ENCODE data around the gene KCNMA1. TPM values are rescaled to one million over a fixed set of nuclear protein-coding genes. Genes with fewer than 3 reads are reported as not detected.
A peak's percentile ranks its signal among the peaks of the same experiment; 100 is the strongest.

KCNMA1 gene
- total RNA-seq, 1 experiment from 2014 or later, result 143 TPM

DNA sequence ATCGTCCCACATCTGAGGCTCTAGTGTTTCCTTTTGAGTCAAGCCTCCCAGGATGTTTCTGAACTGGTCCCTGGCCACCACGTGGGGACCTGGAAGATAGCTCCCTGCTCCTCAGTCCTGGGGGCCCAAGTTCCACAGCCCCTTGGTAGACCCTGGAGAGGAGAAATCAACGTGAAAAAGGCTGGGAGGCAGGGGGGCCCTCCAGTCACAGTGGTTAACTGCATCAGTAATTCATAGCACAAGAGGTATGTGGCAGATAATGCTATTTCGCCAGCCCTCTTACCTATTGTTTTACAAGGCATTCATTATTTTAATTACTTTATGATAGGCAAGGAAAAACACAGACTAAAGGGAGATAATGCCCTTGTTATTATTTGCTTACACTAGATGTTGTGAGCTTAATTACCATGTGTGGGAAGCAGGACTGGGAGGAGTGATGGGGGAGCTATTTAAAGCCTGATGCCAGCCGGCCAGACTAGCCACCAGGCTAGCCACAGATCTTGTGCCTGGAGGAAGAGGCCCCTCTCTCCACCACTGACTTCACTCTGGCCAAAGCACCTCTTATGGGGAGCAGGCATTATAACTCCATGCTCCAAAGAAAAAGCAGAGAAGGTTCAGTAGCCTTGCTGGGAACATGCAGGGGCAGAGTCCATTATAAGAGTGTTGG, 230.7 kb downstream of the KCNMA1 start:
- H3K79me2 ChIP-seq (ENCODE audit: low read length), result no peaks in the 10 kb centered on the region
- TF ChIP-seq EZH2 (IDR thresholded peaks at IDR 0.05; ENCODE audit: low read length, unreplicated experiment), result no peak
- no peak for TF ChIP-seq CTCF (conservative IDR thresholded peaks at IDR 0.05; ENCODE audit: low read depth, low read length)
- no peak for TF ChIP-seq EZH2phosphoT487 (IDR thresholded peaks at IDR 0.05; ENCODE audit: borderline replicate concordance, low read length)
- H3F3A ChIP-seq (ENCODE audit: low read length, unreplicated experiment), result no peaks in the 10 kb centered on the region
- intact Hi-C loops (cut with micrococcal nuclease), result no loop called here
- ATAC-seq, result no peak
- peaks cover 20% of the 10 kb centered on the region for H3K36me3 ChIP-seq (ENCODE audit: low read depth, low read length)
- no peaks in the 10 kb centered on the region for H3K9me2 ChIP-seq (replicated peaks; ENCODE audit: low read length)
- no peak overlapping the region for H3K4me2 ChIP-seq (ENCODE audit: low read length)
- no peak overlapping the region for H2AFZ ChIP-seq (ENCODE audit: low read length)
- no peaks in the 10 kb centered on the region for H4K20me1 ChIP-seq (ENCODE audit: low read length)
- ChIA-PET POLR2A (ENCODE audit: unreplicated experiment) (interaction anchor here (0.7 kb wide), 1 partner anchor 53 kb away, joined by 7 read pairs; no protein-coding TSS in a partner anchor), CTCF (interaction anchor here (1.2 kb wide), 1 partner anchor 15 kb away, joined by 4 read pairs; no protein-coding TSS in a partner anchor)
- H3K9me3 ChIP-seq (ENCODE audit: low read length), result no peaks in the 10 kb centered on the region
- no peak overlapping the region for H3K4me3 ChIP-seq (ENCODE audit: low read length)
- no peak for DNase-seq
- no peak overlapping the region for H3K27ac ChIP-seq (ENCODE audit: low read length)
- no peaks in the 10 kb centered on the region for H3K27me3 ChIP-seq (ENCODE audit: low read length)
- peaks cover 33% of the 10 kb centered on the region for H3K4me1 ChIP-seq (ENCODE audit: insufficient read depth, low read length)
- no peak overlapping the region for H3K9ac ChIP-seq (ENCODE audit: low read length)
- BruUV-seq (replicated peaks), result no TSS peak

GRCh38 chr10:77405771-77406241, 231.8 kb downstream of the KCNMA1 start:
- Histone ChIP-seq H3K36me3 (ENCODE audit: low read depth, low read length) (peaks cover 22% of the 10 kb centered on the region), H3K79me2 (ENCODE audit: low read length) (no peaks in the 10 kb centered on the region), H3F3A (ENCODE audit: low read length, unreplicated experiment) (no peaks in the 10 kb centered on the region), H3K4me3 (ENCODE audit: low read length) (no peak overlapping the region), H3K4me1 (ENCODE audit: insufficient read depth, low read length) (peaks cover 33% of the 10 kb centered on the region), H3K27ac (ENCODE audit: low read length) (peak overlapping the region; percentile 31), H2AFZ (ENCODE audit: low read length) (peak overlapping the region; percentile 27), H3K27me3 (ENCODE audit: low read length) (no peaks in the 10 kb centered on the region), H3K4me2 (ENCODE audit: low read length) (peak overlapping the region; percentile 39), H3K9me2 (replicated peaks; ENCODE audit: low read length) (no peaks in the 10 kb centered on the region), H3K9ac (ENCODE audit: low read length) (0 out of 2 replicates have a peak overlapping the region, but pooled peaks have one; percentile 3), H4K20me1 (ENCODE audit: low read length) (no peaks in the 10 kb centered on the region), H3K9me3 (ENCODE audit: low read length) (no peaks in the 10 kb centered on the region)
- DNase-seq (peak; percentile 99), ATAC-seq (peak; percentile 92)
- ChIA-PET POLR2A (ENCODE audit: unreplicated experiment) (interaction anchor here (0.6 to 0.7 kb wide), 3 partner anchors 54 to 236 kb away, joined by 3 to 7 read pairs (median 3); no protein-coding TSS in a partner anchor), CTCF (interaction anchor here (0.6 to 1.2 kb wide), 4 partner anchors 13 to 235 kb away, joined by 3 to 9 read pairs (median 4); no protein-coding TSS in a partner anchor)
- no TSS peak for BruUV-seq (replicated peaks)
- intact Hi-C loops (cut with micrococcal nuclease), result no loop called here
- TF ChIP-seq EZH2phosphoT487 (IDR thresholded peaks at IDR 0.05; ENCODE audit: borderline replicate concordance, low read length), result no peak
- no peak for TF ChIP-seq CTCF (conservative IDR thresholded peaks at IDR 0.05; ENCODE audit: low read depth, low read length)
- no peak for TF ChIP-seq EZH2 (IDR thresholded peaks at IDR 0.05; ENCODE audit: low read length, unreplicated experiment)

GRCh38 chr10:77404810-77405209, 232.8 kb downstream of the KCNMA1 start:
- H3K27ac ChIP-seq (ENCODE audit: low read length), result no peak overlapping the region
- no TSS peak for BruUV-seq (replicated peaks)
- no peaks in the 10 kb centered on the region for H4K20me1 ChIP-seq (ENCODE audit: low read length)

More at GRCh38 chr10:77404810-77405209, 232.8 kb downstream of the KCNMA1 start:
- Histone ChIP-seq H3K36me3 (ENCODE audit: low read depth, low read length) (peaks cover 25% of the 10 kb centered on the region), H3K9me2 (replicated peaks; ENCODE audit: low read length) (no peaks in the 10 kb centered on the region), H2AFZ (ENCODE audit: low read length) (no peak overlapping the region), H3K79me2 (ENCODE audit: low read length) (no peaks in the 10 kb centered on the region), H3K4me3 (ENCODE audit: low read length) (no peak overlapping the region), H3K9ac (ENCODE audit: low read length) (no peak overlapping the region), H3K4me2 (ENCODE audit: low read length) (no peak overlapping the region), H3K4me1 (ENCODE audit: insufficient read depth, low read length) (peaks cover 24% of the 10 kb centered on the region), H3F3A (ENCODE audit: low read length, unreplicated experiment) (no peaks in the 10 kb centered on the region), H3K27me3 (ENCODE audit: low read length) (no peaks in the 10 kb centered on the region), H3K9me3 (ENCODE audit: low read length) (no peaks in the 10 kb centered on the region)
- DNase-seq, result no peak
- no peak for ATAC-seq
- ChIA-PET CTCF (interaction anchor here (0.6 kb wide), 1 partner anchor 540 kb away, joined by 3 read pairs; no protein-coding TSS in a partner anchor), POLR2A (ENCODE audit: unreplicated experiment) (no interaction called here)
- no peak for TF ChIP-seq CTCF (conservative IDR thresholded peaks at IDR 0.05; ENCODE audit: low read depth, low read length)
- no peak for TF ChIP-seq EZH2 (IDR thresholded peaks at IDR 0.05; ENCODE audit: low read length, unreplicated experiment)
- TF ChIP-seq EZH2phosphoT487 (IDR thresholded peaks at IDR 0.05; ENCODE audit: borderline replicate concordance, low read length), result no peak
- intact Hi-C loops (cut with micrococcal nuclease), result no loop called here

All from PC-3 (cell line).